Ishikawa (cell line): Measurements from ENCODE around the gene SLC23A2.

Experiments used
- CREB1 ChIP-seq: IDR thresholded peaks from 2 replicates; pipeline ENCODE4 v1.6.1; 2012; ENCODE audit warnings: low read depth
- EP300 ChIP-seq: IDR thresholded peaks from 2 replicates; pipeline ENCODE4 v1.6.1; 2012; ENCODE audit warnings: borderline replicate concordance
- NFIC ChIP-seq: IDR thresholded peaks from 2 replicates; pipeline ENCODE4 v1.6.1; 2012
- TEAD4 ChIP-seq: IDR thresholded peaks from 2 replicates; pipeline ENCODE4 v1.6.1; 2012
- YY1 ChIP-seq: IDR thresholded peaks from 2 replicates; pipeline ENCODE4 v1.6.1; 2012; ENCODE audit warnings: low read depth
- ZBTB7A ChIP-seq: IDR thresholded peaks from 2 replicates; pipeline ENCODE4 v1.6.1; 2012; ENCODE audit warnings: low read depth
- TF ChIP-seq, protein P1 (sequence below): IDR thresholded peaks from 2 replicates; pipeline ENCODE4 v1.6.1; 2012; ENCODE audit warnings: low read depth, mild to moderate bottlenecking
- TF ChIP-seq, protein P2 (sequence below): IDR thresholded peaks from 2 replicates; pipeline ENCODE4 v1.6.1; 2012
- TF ChIP-seq, protein P3 (sequence below): IDR thresholded peaks from 2 replicates; pipeline ENCODE4 v1.6.1; 2012

DNA sequence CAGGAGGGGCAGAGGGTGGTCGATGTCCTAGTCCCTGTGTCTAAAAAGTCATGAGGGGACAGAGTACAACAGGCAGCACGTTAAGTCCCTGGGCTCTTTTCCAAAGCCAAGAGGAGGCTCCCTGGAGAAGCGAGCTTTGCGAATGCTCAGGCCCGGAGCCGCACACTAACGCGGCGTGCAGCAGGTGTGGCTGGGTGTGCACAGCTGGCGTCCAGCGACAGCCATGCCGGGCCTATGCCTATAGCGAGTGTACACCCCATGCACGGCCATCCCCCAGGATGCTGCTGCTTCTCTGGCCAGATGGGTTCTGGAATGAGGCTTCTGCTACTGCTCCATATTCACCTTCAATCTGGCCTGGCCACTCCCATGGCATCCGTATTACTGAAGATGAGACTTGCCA is 148.3 kb downstream of the SLC23A2 start:
- TF ChIP-seq, protein P1, sequence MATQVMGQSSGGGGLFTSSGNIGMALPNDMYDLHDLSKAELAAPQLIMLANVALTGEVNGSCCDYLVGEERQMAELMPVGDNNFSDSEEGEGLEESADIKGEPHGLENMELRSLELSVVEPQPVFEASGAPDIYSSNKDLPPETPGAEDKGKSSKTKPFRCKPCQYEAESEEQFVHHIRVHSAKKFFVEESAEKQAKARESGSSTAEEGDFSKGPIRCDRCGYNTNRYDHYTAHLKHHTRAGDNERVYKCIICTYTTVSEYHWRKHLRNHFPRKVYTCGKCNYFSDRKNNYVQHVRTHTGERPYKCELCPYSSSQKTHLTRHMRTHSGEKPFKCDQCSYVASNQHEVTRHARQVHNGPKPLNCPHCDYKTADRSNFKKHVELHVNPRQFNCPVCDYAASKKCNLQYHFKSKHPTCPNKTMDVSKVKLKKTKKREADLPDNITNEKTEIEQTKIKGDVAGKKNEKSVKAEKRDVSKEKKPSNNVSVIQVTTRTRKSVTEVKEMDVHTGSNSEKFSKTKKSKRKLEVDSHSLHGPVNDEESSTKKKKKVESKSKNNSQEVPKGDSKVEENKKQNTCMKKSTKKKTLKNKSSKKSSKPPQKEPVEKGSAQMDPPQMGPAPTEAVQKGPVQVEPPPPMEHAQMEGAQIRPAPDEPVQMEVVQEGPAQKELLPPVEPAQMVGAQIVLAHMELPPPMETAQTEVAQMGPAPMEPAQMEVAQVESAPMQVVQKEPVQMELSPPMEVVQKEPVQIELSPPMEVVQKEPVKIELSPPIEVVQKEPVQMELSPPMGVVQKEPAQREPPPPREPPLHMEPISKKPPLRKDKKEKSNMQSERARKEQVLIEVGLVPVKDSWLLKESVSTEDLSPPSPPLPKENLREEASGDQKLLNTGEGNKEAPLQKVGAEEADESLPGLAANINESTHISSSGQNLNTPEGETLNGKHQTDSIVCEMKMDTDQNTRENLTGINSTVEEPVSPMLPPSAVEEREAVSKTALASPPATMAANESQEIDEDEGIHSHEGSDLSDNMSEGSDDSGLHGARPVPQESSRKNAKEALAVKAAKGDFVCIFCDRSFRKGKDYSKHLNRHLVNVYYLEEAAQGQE = no peak
- TF ChIP-seq, protein P2, sequence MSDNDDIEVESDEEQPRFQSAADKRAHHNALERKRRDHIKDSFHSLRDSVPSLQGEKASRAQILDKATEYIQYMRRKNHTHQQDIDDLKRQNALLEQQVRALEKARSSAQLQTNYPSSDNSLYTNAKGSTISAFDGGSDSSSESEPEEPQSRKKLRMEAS = no peak
- no peak for TF ChIP-seq EP300
- TF ChIP-seq NFIC = no peak
- TF ChIP-seq TEAD4 = no peak
- TF ChIP-seq CREB1 = no peak
- no peak for TF ChIP-seq ZBTB7A
- no peak for TF ChIP-seq YY1
- TF ChIP-seq, protein P3, sequence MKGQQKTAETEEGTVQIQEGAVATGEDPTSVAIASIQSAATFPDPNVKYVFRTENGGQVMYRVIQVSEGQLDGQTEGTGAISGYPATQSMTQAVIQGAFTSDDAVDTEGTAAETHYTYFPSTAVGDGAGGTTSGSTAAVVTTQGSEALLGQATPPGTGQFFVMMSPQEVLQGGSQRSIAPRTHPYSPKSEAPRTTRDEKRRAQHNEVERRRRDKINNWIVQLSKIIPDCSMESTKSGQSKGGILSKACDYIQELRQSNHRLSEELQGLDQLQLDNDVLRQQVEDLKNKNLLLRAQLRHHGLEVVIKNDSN = no peak
